Psoas muscle (tissue), 8 donors: Measurements from ENCODE around the gene GSTA1. TPM values are rescaled to one million over a fixed set of nuclear protein-coding genes. Genes with fewer than 3 reads are reported as not detected.
"Not testable (repeated sequence)": the region's sequence is repeated elsewhere in the genome, so short reads cannot be mapped to it uniquely, and the experiment has no call there.

ENCODE experiments used
- ATAC-seq, 4 donors: fragments of 200-7000 bp; cut with Tn5 transposase; one replicate each; pipeline ENCODE4 v1.9.1; 2020; ENCODE audit warnings: moderate library complexity in 3 of 4, mild to moderate bottlenecking in 2 of 4
- DNase-seq, 2 donors: peaks; one replicate each; pipeline ENCODE4 v3.0.0-alpha.2; 2020
- H3K27ac ChIP-seq: fragments of 200-600 bp; one replicate; pipeline ENCODE4 v1.8.0; 2022
- H3K27me3 ChIP-seq, 3 donors: fragments of 200-600 bp in 1 of 3; one replicate each; pipeline versions ENCODE4 v1.6.1 to v1.8.0; 2013 to 2022; ENCODE audit warnings: low read length in 2 of 3, mild to moderate bottlenecking in 2 of 3, moderate library complexity in 1 of 3; ENCODE audit not compliant: insufficient read depth in 3 of 3
- H3K36me3 ChIP-seq, 2 donors: fragments of 200-600 bp in 1 of 2; one replicate each; pipeline versions ENCODE4 v1.6.1 to v1.8.0; 2013 to 2022; ENCODE audit warnings: low read depth in 1 of 2, mild to moderate bottlenecking in 1 of 2, moderate library complexity in 1 of 2; ENCODE audit not compliant: insufficient read depth in 1 of 2
- H3K4me1 ChIP-seq: fragments of 200-600 bp; one replicate; pipeline ENCODE4 v1.8.0; 2022
- H3K4me3 ChIP-seq: fragments of 200-600 bp; one replicate; pipeline ENCODE4 v1.8.0; 2022; ENCODE audit warnings: mild to moderate bottlenecking
- H3K9me3 ChIP-seq: fragments of 200-600 bp; one replicate; pipeline ENCODE4 v1.8.0; 2022
- CTCF ChIP-seq: fragments of 200-600 bp; IDR thresholded peaks from one replicate; pipeline ENCODE4 v1.8.0; 2022; ENCODE audit warnings: antibody characterized with exemption
- WGBS, 3 donors: extraction: QIAGEN DNeasy Blood & Tissue Kit; methylation state at CpG; one replicate each; pipeline versions ENCODE4 v1.1.6 to v1.1.7; 2013; 5-methylcytosine and 5-hydroxymethylcytosine counted together
- intact Hi-C, 2 donors: fragments of 100-400 bp; cut with DNase I; formaldehyde crosslinking; loops; one replicate each; pipeline versions ENCODE4 v1.11.0 to v1.14.2; 2022
- polyA plus RNA-seq, 3 donors: library from polyadenylated mRNA; stranded (reverse); fragments of 200-250 nt; gene quantifications; one replicate each; pipeline ENCODE4 v1.2.3, GENCODE V29; 2013
- total RNA-seq, 4 donors: library from RNA; stranded (reverse); fragmentation: NEBNext Ultra II Directional in 2 of 4; extraction: Animal tissue kit (Norgen Biotek cat#: 25700) in 2 of 4; gene quantifications; one replicate each; pipeline versions ENCODE4 v1.2.1 to v1.2.4, GENCODE V29; 2021 to 2023
- donor health status: healthy with polysubstance abuse.
- donor health status: DM: no; HTN: no; CAD: no; lungs with moderate emphysema.
- donor health status: Bipolar disorder and iron deficiency.
- donor health status: healthy.
- donor health status: DM: yes; HTN: yes; CAD: no.
- donor health status: DM: no; HTN: no; CAD: no.
- donor health status: DM: no; HTN: no; CAD: no.
- donor health status: DM: yes; HTN: yes; CAD: no.

GSTA1 gene
- total and polyA plus RNA-seq, 7 donors = 0.10 to 1.6 (median 0.37) TPM; not detected in 3

DNA sequence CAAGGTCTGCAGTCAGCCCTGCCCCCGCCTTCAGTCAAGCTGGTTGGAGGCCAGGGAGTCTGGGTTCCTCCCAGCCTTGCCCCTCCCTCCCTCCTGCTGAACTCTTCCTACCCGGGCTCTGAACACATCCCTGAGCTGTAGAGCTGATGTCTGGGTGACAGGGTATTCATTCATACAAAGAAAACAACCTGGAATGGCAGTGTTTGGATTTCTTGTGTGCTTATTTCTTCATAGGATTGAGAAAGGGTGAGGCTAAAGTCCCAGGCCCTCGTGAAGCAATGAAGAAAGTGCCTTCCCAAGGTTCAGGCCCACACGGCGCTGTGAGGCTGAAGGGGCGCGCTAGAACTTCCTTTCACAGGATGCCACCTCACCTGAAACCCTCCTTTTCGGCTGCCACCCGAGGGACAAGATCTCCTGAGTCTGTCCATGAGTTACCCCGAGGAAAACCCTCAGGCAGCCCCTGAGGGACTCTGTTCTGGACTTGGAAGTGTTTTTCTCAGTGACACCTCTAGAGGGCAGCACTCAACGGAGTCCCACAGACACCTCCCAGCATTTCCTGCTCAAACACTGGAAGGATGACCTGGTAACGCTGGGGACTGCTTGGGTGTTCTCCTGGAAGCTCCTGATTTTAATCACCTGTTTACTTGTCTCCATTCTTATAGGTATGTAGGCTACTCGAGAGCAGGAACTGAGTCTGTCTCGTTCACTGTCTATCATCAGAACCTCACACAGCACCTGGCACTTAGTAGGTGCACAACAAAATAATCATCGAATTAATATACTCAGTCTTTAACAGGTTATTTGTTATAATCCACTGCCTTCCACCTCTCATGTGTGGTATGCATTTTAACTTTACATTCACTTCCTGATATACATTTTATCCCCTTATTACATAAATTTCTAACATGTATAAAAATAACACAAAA, 11.8 kb upstream of the GSTA1 start:
- 38 to 44% (median 41%) methylated on average over 15 of the region's 15 CpGs for WGBS, 3 donors
- intact Hi-C loops = no loop called here
- Histone ChIP-seq H3K4me1 (no peaks in the 10 kb centered on the region), H3K9me3 (no peaks in the 10 kb centered on the region), H3K27me3 (no peaks in the 10 kb centered on the region), H3K27ac (no peak overlapping the region), H3K36me3 (no peaks in the 10 kb centered on the region), H3K4me3 (no peak overlapping the region)
- TF ChIP-seq CTCF = peak; percentile 40
- DNase-seq (no peak), ATAC-seq (peak in 2 of 4 donors; percentile 42 to 61)

DNA sequence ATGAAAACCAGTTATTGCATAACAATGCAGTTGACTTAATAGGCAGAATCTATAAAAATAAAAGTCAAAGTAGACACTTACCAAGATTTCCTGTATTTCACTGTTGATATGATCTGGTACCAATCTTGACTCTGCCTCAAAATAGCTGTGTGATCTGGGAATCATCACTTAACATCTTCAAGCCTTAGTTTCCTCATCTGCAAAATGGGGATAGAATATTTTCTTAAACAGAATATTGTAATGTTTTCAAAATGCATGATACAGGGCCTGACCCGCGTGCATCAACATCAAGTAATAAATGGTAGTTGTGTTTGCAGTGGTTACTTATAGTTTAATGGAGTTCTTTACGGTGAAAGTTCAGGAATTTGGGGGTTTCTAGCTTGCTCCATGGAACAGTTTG, 10.9 kb upstream of the GSTA1 start:
- H3K4me1 ChIP-seq, H3K27ac ChIP-seq, H3K36me3 ChIP-seq, ATAC-seq, intact Hi-C loops, H3K4me3 ChIP-seq, H3K27me3 ChIP-seq, DNase-seq, H3K9me3 ChIP-seq: not testable (repeated sequence)
- WGBS, 3 donors = 63 to 96% (median 64%) methylated on average over 3 of the region's 3 CpGs

- 60 to 62% (median 61%) methylated on average over 4 of the region's 4 CpGs for WGBS, 3 donors
- DNase-seq, H3K27ac ChIP-seq, H3K4me3 ChIP-seq, H3K36me3 ChIP-seq, ATAC-seq, H3K27me3 ChIP-seq, H3K4me1 ChIP-seq, intact Hi-C loops, H3K9me3 ChIP-seq: not testable (repeated sequence)
Measured at GRCh38 chr6:52809777-52810176, 6.2 kb upstream of the GSTA1 start.

- Histone ChIP-seq H3K27ac (no peak overlapping the region), H3K36me3 (no peaks in the 10 kb centered on the region), H3K9me3 (no peaks in the 10 kb centered on the region), H3K4me1 (no peaks in the 10 kb centered on the region), H3K4me3 (no peak overlapping the region), H3K27me3 (no peaks in the 10 kb centered on the region)
- WGBS, 3 donors = 93 to 95% (median 94%) methylated on average over 5 of the region's 5 CpGs
- no peak for TF ChIP-seq CTCF
- ATAC-seq (no peak), DNase-seq (no peak)
- intact Hi-C loops = no loop called here
Measured at GRCh38 chr6:52808660-52809059, 5.0 kb upstream of the GSTA1 start.

DNA sequence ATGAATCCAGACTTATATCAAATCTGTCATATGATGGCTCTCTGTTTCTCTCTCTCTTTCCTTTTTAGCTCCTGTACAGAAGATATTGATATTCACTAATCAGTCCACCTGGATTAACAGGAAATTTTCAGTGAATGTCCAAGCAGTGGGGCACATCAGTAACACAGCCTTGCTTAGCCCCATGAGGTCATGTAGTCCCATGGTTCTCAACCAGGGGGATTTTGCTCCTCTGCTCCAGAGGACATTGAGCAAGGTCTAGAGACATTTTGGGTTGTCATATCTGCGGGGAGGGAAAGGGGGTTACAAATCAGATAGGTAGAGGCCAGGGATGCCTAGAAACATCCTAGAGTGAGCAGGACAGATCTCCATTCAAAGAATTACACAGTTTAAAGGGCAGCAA, 810 bp downstream of the GSTA1 start:
- H3K9me3 ChIP-seq = no peaks in the 10 kb centered on the region
- TF ChIP-seq CTCF = no peak
- DNase-seq (no peak), ATAC-seq (no peak)
- 90 to 100% (median 91%) methylated on average over 1 of the region's 1 CpG for WGBS, 3 donors
- no peak overlapping the region for H3K27ac ChIP-seq
- H3K4me1 ChIP-seq = no peaks in the 10 kb centered on the region
- no peaks in the 10 kb centered on the region for H3K36me3 ChIP-seq
- intact Hi-C loops = no loop called here
- no peak overlapping the region for H3K4me3 ChIP-seq
- no peaks in the 10 kb centered on the region for H3K27me3 ChIP-seq
